HuH-7 (cell line): Measurements from ENCODE around the gene RESP18.

Source experiments
- DNase-seq: peaks from one replicate; pipeline ENCODE4 v3.0.0; 2011; ENCODE audit warnings: low spot score

The RESP18 gene

GRCh38 chr2:219332542-219332941 is at the start of gene RESP18:
Gene RESP18 (minus strand): TSS chr2:219332744.
- no peak for DNase-seq

DNA sequence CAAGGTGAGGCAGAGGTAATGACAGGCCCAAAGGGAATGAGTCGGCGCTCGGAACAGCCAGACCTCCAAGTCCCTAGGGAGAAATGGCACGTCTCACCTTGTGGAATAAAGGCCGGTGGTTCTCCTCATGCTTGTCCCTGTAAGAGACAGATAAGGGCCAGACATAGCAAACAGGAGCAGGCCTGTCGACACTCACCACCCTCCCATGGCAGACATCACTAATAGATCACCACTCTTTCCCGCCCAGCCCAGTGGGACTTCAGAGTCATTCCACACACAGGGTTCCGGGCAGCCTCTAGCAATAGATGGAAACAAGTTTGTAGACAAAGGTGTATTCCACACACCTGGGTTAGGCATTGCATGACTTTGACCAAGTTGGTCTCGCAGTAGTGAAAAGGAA is 48.9 kb upstream of the RESP18 start:
- no peak for DNase-seq

DNA sequence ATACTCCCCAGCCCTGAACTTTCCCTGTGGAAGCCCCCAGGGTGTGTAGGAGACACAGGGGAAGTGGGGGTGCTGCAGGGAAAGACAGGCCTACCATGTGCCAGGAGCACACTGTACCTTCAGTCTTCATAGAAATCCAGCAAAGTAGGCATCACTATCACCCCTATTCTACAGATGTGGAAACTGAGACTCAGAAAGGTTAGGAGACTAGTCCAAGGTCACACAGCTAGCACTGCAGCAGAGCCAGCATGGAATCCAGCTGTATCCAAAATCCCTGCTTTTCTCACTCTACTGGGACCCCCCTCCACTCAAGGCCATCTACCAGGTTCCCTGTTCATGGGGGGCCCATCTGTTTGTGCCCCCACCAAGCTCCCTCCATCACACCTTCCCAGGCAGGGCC is 48.4 kb upstream of the RESP18 start:
- no peak for DNase-seq

- DNase-seq: no peak
Measured at GRCh38 chr2:219378163-219378851, 45.8 kb upstream of the RESP18 start.

GRCh38 chr2:219369447-219369861 is 36.9 kb upstream of the RESP18 start:
- peak; percentile 26 for DNase-seq

DNA sequence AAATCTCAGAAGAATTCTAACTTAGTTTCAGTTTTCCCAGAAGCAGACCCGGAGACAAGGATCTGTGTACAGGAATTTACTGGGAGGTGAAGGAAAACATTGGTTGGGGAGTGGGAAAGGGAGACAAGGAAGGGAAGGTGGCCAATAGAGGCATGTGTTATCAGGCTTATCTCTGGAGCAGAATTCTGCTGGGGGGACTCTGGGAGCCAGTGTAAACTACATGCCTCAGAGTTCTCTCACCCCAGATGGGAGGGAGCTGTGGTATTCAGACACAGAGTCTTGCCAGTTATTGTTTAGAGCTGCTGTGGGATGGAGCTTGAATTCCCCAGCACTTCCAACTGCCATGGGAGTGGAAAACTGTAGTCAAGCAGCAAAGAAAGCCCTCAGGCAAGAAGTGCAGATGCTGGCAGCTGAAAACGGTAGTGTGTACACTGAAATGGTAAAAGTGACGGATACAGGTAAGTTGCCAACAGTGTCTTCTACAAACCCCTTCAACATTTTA is 36.2 kb upstream of the RESP18 start:
- DNase-seq: no peak

DNA sequence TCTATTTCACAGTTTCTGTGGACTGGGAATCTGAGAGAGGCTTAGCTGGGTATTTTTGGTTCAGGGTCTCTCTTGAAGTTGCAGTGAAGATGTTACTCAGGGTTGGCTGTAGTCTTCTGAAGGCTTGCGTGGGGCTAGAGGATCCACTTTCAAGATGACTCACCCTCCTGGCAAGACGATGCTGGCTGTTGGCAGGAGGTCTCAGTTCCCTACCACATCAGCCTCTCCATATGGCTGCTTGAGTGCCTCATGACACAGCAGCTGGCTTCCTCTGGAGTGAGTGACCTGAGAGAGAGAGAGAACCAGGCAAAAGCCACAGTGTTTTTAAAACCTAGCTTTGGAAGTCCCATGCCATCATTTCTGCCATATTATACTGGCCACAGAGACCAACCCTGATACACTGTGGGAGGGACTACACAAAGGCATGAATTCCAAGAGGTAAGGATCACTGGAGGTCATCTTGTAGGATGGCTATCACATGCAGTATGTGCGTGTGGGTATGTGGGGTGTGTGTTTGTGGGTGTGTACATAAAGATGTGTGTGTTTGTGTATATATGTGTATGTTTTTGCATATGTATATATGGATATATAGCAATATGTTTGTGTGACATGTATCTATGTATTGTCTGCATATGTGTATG is 30.1 kb upstream of the RESP18 start:
- no peak for DNase-seq

DNA sequence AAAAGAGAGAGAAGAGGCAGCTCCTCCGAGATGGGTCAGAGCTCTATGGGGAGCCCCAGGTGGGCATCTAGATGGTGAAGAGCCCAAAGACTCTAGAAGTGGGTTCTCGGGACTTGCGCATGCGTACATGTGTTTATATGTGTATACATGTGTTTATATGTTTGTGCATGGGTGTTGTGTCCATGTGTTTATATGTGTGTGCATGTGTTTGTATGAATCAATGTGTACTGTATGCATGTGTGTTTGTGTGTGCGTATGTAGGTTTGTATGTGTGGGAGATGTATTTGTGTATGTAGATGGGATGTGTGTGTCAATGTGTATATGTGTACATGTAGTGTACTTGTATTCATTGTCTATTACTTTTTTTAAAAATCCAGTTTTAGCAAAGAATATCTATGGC is 29.5 kb upstream of the RESP18 start:
- DNase-seq: no peak

GRCh38 chr2:219358170-219359075 is 25.9 kb upstream of the RESP18 start:
- DNase-seq: no peak

GRCh38 chr2:219356834-219357233 is 24.3 kb upstream of the RESP18 start:
- DNase-seq: no peak

DNA sequence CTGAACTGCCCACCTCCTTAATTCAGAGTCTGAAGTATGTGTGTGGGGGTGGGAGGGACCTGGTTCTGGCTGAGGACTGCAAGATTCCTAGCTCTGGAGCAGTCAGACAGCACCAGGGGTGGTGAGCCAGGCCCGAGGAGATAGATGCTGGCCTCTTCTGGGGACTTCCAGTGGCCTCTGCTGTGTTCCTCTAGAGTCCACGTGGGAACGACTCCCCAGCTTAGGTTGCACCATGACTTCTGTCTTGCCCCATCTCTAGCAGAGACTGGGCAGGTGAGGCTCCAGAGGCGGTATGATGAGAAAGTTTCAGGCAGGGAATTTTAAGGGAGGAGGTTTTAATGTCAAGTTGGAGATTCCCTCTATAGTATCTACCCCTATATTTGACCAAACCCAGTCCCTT is 22.0 kb upstream of the RESP18 start:
- DNase-seq: no peak

- DNase-seq: no peak
Measured at GRCh38 chr2:219353129-219353528, 20.6 kb upstream of the RESP18 start.

DNA sequence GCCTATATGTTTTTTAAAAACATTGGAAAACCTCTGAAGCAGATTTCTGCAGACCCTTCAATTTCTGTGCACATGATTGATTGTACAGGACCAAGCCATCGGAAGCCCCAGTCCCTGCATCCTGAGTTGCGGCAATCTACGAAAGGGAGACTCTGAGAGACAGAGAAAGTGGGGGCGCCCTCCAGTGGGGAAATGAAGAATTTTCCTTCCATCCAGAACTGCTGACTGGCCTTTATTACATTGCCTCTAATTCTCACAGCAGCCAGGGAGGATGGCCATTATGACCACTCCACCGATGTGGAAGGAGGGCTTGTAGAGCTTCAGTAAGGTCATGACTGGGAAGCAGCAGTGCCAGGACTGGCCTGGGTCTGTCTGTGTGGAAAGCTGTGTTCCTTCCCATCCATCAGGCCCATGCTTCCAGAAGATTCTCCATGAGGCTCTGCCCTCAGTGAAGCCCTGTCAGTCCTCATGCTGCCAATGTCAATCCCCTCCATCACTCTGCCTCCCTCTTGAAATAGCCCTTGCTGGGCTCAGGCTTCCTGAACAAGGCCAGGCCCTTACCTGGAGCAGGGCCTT is 20.0 kb upstream of the RESP18 start:
- DNase-seq: peak; percentile 76

DNA sequence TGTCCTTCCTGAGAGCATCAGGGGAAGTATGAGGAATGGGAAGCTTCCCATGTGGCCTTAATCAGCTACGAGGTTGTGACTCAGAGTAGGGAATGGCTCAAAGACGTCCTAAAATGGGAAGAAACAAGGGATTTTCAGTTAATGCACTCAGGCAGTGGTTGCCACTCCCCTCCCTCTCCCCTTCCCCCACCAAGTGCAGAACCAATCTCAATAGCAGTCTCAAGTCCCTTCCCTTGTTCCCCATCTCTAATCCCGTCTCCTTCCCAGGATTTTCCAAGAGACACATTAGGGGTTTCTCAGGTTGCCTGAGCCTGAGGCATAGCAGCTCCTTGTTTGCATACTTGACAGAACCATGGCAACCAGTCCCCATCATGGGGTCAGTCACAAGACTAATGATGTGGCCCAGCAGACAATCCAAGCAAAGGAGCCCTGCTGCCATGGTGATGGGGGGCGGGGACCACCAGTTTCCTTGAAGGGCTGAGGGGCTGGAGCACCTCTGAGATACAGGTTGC is 18.2 kb upstream of the RESP18 start:
- DNase-seq: no peak

DNA sequence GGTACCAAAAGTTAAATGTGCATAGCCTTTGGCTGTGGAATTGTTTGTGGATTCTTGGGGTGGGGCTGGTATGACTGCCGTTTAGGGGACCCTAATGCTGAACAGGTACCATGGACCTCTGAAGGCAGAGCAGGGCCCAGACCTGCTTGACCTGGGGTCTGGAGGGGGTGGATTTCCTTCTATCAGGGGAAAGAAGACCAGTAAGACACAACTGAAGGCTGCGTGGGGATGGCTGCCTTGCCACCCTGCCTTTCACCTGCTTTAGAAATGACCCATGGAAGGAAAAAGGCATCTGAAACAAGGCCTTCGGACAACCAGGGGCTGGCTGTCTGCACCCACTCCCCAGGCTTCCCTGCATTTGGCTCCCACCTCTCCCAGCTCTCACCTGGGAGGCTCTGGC is 17.7 kb upstream of the RESP18 start:
- DNase-seq: no peak

- DNase-seq: no peak
Measured at GRCh38 chr2:219344751-219345430, 12.3 kb upstream of the RESP18 start.

DNA sequence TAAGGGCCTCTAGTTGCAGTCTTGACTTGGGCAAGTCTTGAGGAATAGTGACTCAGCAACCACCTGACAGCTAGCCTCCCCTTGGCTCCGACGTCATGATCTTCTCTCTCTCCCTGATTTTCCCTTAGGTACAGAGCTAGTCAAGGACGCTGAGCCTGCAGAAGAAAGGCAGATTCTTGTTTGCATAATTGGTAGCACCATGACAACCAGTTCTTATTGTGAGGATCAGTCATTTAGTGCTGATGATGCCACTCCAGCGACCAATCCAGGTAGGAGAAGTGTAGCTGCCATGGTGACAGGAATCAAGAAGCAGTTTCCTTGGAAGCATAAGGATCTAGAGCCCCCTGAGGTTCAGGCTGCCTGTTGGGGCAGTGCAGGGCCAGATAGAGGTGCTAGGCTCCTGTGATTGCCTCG is 2.8 kb upstream of the RESP18 start:
- DNase-seq: no peak

GRCh38 chr2:219334076-219334475 is 1.5 kb upstream of the RESP18 start:
- DNase-seq: no peak

DNA sequence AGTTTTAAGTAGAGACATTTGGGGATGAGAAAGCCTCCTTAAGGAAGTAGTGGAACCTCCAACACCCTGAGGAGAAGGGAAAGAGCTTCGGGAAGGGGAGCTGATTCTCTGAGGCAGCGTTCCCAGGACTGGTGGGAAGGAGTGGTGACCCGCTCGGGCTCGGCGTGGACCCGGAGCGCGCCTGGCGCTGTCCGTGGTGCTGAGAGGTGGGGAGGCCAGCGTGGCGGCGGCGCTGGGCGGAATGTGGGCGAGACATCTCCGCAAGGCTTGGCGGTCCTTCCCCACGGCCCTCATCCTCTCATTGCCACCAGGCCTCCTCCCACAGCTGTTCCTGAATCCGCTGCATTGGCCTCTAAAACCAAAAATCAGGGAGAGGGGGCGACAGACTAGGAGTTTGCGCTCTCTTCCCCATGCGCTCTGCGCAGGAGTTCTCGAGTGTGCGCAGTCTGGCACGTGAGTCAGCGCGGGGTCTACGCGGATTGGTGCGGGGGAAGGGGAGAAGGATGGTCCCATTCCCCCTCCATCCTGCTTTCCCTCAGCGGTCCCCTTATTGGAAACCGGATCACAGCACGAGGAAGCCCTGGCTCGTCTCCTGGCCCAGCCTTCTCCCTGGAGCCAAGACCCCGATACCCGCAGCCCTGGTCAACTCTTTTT is 857 bp downstream of the RESP18 start:
- DNase-seq: peak; percentile 62

DNA sequence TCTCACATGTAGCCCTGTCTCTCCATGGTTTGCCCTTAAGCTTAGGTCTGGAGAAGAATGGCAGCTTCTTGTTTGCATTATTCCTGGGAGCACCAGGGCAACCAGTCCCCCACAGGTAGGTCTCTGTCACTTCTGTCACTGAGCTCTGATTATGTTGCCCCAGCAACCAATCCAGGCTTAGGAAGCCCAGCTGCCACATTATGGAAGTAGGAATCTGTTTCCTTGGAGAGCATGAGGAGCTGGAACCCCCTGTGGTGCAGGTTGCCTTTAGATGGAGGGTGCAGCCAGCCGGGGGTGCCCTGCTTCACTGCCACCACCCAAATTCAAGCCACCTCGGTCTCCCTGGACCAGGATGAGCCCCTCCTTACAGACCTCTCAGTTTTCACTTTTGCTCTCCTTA is 4.8 kb downstream of the RESP18 start:
- DNase-seq: no peak
